ENCODE results near the gene SMAD3.

The SMAD3 gene

DNA sequence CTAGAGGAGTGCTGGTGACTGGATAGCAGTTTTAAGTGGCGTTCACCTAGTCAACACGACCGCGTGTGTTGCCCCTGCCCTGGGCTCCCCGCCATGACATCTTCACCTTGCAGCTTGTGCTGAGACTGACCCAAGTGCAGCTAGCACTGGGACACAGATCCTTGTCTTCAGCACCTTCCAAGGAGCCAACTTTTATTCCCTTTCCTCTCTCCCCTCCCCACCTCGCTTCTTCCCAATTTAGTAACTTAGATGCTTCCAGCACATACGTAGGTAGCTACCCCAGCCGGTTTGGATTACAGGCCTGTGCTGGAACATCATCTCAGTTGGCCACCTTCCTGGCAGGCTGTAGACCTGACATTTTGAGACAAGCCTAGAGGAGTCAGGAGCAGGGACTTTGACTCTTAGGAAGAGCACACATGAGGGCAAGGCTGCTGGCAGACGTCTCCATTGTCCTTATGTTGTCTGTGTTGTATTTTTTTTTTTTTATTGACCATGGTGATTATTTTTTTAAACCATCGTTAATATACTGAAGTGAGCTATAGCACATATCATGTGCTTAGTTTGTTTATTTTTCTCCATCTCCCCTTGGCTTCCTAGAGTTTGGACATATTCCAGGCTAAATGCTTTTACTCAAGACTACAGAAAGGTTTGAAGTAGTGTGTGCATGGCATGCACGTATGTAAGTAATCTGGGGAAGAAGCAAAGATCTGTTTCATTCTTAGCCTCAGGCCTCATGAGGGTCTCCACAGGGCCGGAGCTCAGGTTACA, 128.0 kb downstream of the SMAD3 start:
- TF ChIP-seq, protein P1, sequence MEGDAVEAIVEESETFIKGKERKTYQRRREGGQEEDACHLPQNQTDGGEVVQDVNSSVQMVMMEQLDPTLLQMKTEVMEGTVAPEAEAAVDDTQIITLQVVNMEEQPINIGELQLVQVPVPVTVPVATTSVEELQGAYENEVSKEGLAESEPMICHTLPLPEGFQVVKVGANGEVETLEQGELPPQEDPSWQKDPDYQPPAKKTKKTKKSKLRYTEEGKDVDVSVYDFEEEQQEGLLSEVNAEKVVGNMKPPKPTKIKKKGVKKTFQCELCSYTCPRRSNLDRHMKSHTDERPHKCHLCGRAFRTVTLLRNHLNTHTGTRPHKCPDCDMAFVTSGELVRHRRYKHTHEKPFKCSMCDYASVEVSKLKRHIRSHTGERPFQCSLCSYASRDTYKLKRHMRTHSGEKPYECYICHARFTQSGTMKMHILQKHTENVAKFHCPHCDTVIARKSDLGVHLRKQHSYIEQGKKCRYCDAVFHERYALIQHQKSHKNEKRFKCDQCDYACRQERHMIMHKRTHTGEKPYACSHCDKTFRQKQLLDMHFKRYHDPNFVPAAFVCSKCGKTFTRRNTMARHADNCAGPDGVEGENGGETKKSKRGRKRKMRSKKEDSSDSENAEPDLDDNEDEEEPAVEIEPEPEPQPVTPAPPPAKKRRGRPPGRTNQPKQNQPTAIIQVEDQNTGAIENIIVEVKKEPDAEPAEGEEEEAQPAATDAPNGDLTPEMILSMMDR (IDR thresholded peaks at IDR 0.05; ENCODE audit: low read depth, low read length, missing control alignments), result no peak
- no peak overlapping the region for H3K4me3 ChIP-seq (ENCODE audit: low read depth, low read length)
- no peak for DNase-seq (ENCODE audit: low read depth)

DNA sequence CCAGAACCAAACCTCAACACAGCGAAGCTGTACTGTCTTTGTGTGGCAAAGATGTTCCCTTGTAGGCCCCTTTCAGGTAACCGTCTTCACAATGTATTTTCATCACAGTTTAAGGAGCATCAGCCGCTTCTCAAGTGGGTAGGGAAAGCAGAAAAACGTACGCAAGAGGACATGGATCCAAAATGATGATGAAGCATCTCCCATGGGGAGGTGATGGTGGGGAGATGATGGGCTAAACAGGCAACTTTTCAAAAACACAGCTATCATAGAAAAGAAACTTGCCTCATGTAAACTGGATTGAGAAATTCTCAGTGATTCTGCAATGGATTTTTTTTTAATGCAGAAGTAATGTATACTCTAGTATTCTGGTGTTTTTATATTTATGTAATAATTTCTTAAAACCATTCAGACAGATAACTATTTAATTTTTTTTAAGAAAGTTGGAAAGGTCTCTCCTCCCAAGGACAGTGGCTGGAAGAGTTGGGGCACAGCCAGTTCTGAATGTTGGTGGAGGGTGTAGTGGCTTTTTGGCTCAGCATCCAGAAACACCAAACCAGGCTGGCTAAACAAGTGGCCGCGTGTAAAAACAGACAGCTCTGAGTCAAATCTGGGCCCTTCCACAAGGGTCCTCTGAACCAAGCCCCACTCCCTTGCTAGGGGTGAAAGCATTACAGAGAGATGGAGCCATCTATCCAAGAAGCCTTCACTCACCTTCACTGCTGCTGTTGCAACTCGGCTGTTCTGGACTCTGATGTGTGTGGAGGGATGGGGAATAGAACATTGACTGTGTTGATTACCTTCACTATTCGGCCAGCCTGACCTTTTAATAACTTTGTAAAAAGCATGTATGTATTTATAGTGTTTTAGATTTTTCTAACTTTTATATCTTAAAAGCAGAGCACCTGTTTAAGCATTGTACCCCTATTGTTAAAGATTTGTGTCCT, 129.0 kb downstream of the SMAD3 start:
- TF ChIP-seq, protein P1 (IDR thresholded peaks at IDR 0.05; ENCODE audit: low read depth, low read length, missing control alignments), result no peak
- H3K4me3 ChIP-seq (ENCODE audit: low read depth, low read length), result no peak overlapping the region

DNA sequence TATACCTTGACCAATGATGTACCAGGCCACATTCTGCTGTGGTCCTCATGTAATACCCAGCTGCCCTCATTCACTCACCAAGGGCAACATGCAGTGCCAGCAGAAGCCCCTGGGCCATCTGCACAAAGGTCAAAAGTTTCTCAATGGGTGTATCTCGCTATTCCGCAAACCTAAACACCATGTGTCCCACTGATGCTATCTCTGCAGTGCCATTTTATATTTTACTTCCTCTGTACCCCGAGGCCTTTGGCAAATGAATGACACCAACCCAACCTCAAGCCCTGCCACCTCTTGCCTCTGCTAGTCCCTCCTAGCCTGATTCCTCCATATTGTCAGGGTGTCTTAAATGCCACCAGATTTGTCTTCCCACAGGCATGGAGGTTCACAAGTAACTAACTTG, 129.9 kb downstream of the SMAD3 start:
- TF ChIP-seq, protein P1 (IDR thresholded peaks at IDR 0.05; ENCODE audit: low read depth, low read length, missing control alignments), result no peak
- no peak overlapping the region for H3K4me3 ChIP-seq (ENCODE audit: low read depth, low read length)
- no peak for DNase-seq (ENCODE audit: low read depth)

More for the DNA sequence above, 129.0 kb downstream of the SMAD3 start:
- DNase-seq (ENCODE audit: low read depth), result no peak

DNA sequence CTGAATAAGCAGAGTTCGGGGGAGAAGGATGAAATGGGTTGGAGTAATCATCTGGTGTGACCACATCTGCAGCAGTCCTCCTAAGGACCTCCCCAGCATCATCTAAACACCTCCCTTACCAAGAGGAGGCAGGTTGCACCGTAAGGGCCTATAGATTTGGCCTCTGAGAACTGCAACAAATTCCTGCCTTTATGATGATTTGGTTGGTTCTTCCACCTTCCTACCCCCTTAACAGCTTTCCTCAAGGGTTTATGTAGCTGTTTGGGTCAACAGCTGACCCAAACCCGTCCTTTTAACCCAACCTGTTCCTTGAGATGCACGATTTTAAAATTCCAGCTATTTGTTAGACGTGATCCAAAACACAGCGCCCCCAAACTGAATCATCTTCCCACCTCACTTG, 130.8 kb downstream of the SMAD3 start:
- H3K4me3 ChIP-seq (ENCODE audit: low read depth, low read length), result no peak overlapping the region
- no peak for DNase-seq (ENCODE audit: low read depth)
- TF ChIP-seq, protein P1 (IDR thresholded peaks at IDR 0.05; ENCODE audit: low read depth, low read length, missing control alignments), result no peak

DNA sequence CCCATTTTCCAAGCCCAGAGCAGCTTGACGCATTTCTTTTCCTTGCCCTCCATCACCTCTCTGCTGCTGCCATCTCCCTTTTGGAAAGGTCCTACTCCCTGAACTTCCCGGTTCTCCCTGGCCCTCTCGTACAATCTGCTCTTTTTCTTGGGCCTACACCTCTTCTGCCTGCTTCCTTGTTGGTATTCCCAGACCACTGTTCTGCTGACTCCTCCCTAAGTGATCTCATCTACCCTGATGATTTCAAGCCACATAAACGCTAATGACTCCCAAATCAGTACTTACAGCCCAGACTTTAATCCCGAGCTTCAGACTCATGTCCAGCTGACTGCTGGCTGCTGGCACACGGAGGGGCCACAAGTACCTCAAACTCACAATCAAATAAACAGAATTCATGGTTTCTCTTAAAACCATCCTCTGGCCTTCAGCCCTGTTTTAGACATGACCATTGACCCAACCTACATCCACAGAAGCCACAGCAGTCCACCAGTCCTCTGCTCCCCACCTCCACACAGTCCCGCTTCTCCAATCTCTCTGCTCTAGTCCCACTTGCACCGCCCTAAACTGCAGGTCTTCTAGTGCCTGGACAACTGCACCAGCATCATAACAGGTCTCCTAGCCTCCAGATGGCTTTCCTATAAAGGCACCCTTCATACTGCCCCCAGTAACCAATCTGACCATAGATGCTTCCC, 131.4 kb downstream of the SMAD3 start:
- H3K4me3 ChIP-seq (ENCODE audit: low read depth, low read length), result no peak overlapping the region
- TF ChIP-seq, protein P1 (IDR thresholded peaks at IDR 0.05; ENCODE audit: low read depth, low read length, missing control alignments), result no peak
- no peak for DNase-seq (ENCODE audit: low read depth)

DNA sequence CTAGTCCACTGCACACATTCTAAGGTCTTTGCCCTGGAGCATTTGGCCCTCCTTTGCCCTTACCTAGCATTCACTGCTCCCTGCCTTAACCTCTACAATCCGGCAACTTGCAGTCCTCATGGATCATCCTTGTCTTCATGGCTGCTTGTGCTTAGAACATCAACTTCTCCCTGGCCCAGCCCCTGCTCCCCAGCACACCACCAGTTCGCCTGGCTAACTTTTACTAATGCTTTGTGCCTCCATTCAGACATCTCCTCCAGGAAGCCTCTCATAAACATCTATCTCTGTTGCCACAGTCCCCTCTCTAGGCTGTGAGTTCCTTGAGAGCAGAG, 131.9 kb downstream of the SMAD3 start:
- no peak for DNase-seq (ENCODE audit: low read depth)
- no peak overlapping the region for H3K4me3 ChIP-seq (ENCODE audit: low read depth, low read length)
- TF ChIP-seq, protein P1 (IDR thresholded peaks at IDR 0.05; ENCODE audit: low read depth, low read length, missing control alignments), result no peak
